Fibroblast of pulmonary artery (primary cell): Measurements from ENCODE around the gene GPR158.
A peak's percentile ranks its signal among the peaks of the same experiment; 100 is the strongest.

Experiments
- DNase-seq: peaks from one replicate; pipeline ENCODE4 v3.0.0-alpha.2; 2010; ENCODE audit warnings: low read depth
- H3K4me3 ChIP-seq: replicated peaks from 2 replicates; pipeline ENCODE4 v1.5.1; 2011; ENCODE audit warnings: low read depth, mild to moderate bottlenecking, control low read depth, low read length, moderate library complexity
- CTCF ChIP-seq: IDR thresholded peaks from 2 replicates; pipeline ENCODE4 v1.5.1; 2011; ENCODE audit warnings: mild to moderate bottlenecking, control low read depth, low read length, inconsistent platforms; ENCODE audit errors: missing control alignments

Gene GPR158

GRCh38 chr10:25176421-25176968 lies 1.7 kb downstream of the GPR158 start:
- no peak for TF ChIP-seq CTCF
- peak overlapping the region; percentile 68 for H3K4me3 ChIP-seq
- DNase-seq, result no peak

GRCh38 chr10:25177093-25177753 lies 2.4 kb downstream of the GPR158 start:
- peak overlapping the region; percentile 68 for H3K4me3 ChIP-seq
- DNase-seq, result no peak
- no peak for TF ChIP-seq CTCF

- peak; percentile 9 for DNase-seq
- TF ChIP-seq CTCF, result no peak
- peak overlapping the region; percentile 68 for H3K4me3 ChIP-seq
Observed at GRCh38 chr10:25177754-25178135, 2.9 kb downstream of the GPR158 start.

- no peak overlapping the region for H3K4me3 ChIP-seq
- DNase-seq, result no peak
- no peak for TF ChIP-seq CTCF
Observed at GRCh38 chr10:25178411-25178810, 3.6 kb downstream of the GPR158 start.

GRCh38 chr10:25180801-25181200 lies 6.0 kb downstream of the GPR158 start:
- TF ChIP-seq CTCF, result no peak
- DNase-seq, result no peak
- H3K4me3 ChIP-seq, result no peak overlapping the region

- no peak for DNase-seq
- H3K4me3 ChIP-seq, result no peak overlapping the region
- TF ChIP-seq CTCF, result no peak
Observed at GRCh38 chr10:25182636-25183035, 7.8 kb downstream of the GPR158 start.

- no peak overlapping the region for H3K4me3 ChIP-seq
- no peak for DNase-seq
- no peak for TF ChIP-seq CTCF
Observed at GRCh38 chr10:25191162-25191895, 16.5 kb downstream of the GPR158 start.
